Activated T-helper 1 cell treated with anti-CD3 and anti-CD28 coated beads, Interleukin-12 subunit alpha, Interleukin-12 subunit beta, Interleukin-2, Interleukin-4 antibody, amounts not matched to agents 30 ng/mL and 10 ng/mL and 1 ng/mL, durations not matched to agents 14 hours and 24 hours and 36 hours (primary cell): ENCODE results near the gene DAB2IP. TPM values are rescaled to one million over a fixed set of nuclear protein-coding genes. Genes with fewer than 3 reads are reported as not detected.

Source experiments
- DNase-seq: peaks from one replicate; pipeline ENCODE4 v3.0.0; 2021; ENCODE audit warnings: low spot score
- H3K27ac Mint-ChIP-seq: one replicate; pipeline ENCODE4 v1.8.0; 2021; ENCODE audit warnings: mild to moderate bottlenecking, mixed read lengths
- H3K27me3 Mint-ChIP-seq: one replicate; pipeline ENCODE4 v1.8.0; 2022; ENCODE audit warnings: mild to moderate bottlenecking, moderate library complexity, mixed read lengths; ENCODE audit not compliant: insufficient read depth
- H3K36me3 Mint-ChIP-seq: one replicate; pipeline ENCODE4 v1.8.0; 2021; ENCODE audit warnings: low read depth, mixed read lengths
- H3K4me1 Mint-ChIP-seq: one replicate; pipeline ENCODE4 v1.8.0; 2021; ENCODE audit warnings: low read depth, mixed read lengths
- H3K4me3 Mint-ChIP-seq: one replicate; pipeline ENCODE4 v1.8.0; 2021; ENCODE audit warnings: mild to moderate bottlenecking, moderate library complexity, mixed read lengths
- H3K9me3 Mint-ChIP-seq: one replicate; pipeline ENCODE4 v1.8.0; 2021; ENCODE audit warnings: mixed read lengths
- intact Hi-C: fragments of 100-400 bp; cut with micrococcal nuclease; formaldehyde crosslinking; loops from one replicate; pipeline ENCODE4 v1.15.1; 2024
- total RNA-seq: library from RNA; stranded (reverse); gene quantifications from 2 replicates; pipeline ENCODE4 v1.2.3, GENCODE V29; 2022

Gene DAB2IP
- total RNA-seq, 1 donor from 2014 or later = not detected

DNA sequence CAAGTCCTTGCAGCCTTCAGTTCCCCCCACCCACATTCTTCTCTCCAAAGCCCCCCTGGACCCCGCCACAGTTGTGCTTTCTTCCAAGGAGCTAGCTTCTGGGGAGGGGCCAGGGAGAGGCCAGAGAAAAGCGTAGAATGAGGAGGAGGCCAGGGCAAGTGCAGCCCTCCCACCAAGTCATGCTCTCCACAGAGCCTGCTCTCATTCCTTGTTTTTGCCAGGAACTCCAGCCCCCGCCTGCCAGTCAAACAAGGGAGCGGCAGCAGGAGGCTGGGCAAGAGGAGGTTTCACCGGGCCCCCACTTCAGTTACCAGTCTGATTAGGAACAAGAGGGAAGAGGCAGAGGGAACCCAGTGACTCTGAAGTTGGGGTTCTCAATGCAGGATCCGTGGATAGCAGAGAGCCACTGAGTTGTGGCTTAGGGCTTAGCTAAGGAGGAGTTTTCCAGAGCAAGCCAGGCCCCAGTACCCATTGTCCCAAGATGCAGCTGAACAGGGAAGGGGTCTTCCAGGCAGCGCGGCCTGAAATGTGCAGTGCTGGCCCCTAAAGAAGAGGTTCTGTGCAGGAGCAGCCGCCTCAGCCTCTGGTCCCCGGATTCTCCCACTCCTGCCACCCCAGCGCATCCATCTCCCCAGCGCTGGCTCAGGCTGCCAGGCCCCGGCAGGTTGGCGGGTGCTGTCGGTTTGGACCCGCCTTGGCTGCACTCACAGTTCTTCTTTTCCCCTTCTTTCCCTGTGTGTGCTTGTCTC, 120.6 kb downstream of the DAB2IP start:
- Mint-ChIP-seq H3K36me3 (no peaks in the 10 kb centered on the region), H3K27me3 (peaks cover 10% of the 10 kb centered on the region), H3K27ac (no peak overlapping the region), H3K4me3 (no peak overlapping the region), H3K4me1 (no peaks in the 10 kb centered on the region), H3K9me3 (no peaks in the 10 kb centered on the region)
- DNase-seq = no peak
- intact Hi-C loops = no loop called here

DNA sequence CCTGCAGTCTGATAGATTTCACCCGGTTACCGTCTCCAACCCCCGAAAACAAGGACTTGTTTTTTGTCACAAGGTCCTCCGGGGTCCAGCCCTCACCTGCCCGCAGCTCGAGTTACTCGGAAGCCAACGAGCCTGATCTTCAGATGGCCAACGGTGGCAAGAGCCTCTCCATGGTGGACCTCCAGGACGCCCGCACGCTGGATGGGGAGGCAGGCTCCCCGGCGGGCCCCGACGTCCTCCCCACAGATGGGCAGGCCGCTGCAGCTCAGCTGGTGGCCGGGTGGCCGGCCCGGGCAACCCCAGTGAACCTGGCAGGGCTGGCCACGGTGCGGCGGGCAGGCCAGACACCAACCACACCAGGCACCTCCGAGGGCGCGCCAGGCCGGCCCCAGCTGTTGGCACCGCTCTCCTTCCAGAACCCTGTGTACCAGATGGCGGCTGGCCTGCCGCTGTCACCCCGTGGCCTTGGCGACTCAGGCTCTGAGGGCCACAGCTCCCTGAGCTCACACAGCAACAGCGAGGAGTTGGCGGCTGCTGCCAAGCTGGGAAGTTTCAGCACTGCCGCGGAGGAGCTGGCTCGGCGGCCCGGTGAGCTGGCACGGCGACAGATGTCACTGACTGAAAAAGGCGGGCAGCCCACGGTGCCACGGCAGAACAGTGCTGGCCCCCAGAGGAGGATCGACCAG, 121.3 kb downstream of the DAB2IP start:
- Mint-ChIP-seq H3K9me3 (no peaks in the 10 kb centered on the region), H3K27me3 (peaks cover 5% of the 10 kb centered on the region), H3K36me3 (no peaks in the 10 kb centered on the region), H3K4me3 (no peak overlapping the region), H3K27ac (no peak overlapping the region), H3K4me1 (no peaks in the 10 kb centered on the region)
- no peak for DNase-seq
- intact Hi-C loops = no loop called here

DNA sequence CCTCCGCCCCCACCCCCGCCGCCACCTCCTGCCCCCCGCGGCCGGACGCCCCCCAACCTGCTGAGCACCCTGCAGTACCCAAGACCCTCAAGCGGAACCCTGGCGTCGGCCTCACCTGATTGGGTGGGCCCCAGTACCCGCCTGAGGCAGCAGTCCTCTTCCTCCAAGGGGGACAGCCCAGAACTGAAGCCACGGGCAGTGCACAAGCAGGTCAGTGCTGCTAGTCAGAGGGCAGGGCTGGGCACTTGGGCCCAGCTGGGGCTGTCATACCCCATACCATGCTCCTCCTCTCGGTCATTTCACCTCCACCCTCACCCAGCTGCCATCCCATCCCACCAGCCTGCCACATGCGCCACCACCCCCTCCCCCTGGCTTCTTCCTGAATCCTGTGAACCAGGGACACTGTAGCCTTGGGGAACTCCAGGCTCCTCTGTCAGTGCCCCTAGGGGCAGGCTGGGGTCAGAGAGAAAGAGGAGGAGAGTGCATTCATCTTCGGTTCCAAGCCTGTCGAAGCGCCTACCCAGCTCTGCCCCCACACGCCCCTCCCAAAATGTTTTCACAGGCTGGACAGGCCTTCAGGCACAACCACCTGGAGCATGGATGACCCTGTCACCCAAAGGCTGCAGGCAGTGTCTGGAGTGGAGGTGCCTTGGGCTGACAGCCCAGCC, 122.0 kb downstream of the DAB2IP start:
- H3K27me3 Mint-ChIP-seq = peaks cover 4% of the 10 kb centered on the region
- no peaks in the 10 kb centered on the region for H3K36me3 Mint-ChIP-seq
- no peak for DNase-seq

DNA sequence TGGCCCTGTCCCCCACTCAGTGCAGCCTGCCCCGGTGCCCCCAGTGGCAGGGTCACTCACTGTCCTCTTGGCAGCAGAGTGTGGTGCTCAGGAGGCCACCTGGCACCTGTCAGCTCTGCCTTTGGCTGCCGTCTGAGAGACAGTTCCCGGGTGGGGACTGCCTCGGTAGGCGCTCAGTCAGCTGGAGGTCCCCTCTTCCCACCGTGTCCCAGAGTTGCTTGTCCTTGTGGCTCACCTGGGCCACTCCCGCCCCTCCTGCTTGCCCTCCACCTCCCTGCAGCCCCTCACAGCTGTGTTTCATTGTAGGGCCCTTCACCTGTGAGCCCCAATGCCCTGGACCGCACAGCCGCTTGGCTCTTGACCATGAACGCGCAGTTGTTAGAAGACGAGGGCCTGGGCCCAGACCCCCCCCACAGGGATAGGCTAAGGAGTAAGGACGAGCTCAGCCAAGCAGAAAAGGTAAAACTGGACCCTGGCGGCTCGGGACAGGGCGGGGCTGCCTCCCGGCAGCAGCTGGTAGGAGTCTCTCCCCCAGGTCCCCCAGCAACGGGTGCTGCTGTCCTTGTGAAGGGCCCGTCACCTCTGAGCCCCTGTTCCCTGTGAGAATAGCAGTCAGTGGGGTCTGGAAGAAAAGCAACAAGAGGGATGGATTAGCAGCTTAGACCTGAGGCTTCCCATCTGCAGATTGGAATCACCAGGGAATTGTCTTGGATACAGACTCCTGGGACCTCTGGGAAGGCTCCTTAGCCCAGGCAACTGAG, 122.7 kb downstream of the DAB2IP start:
- no peaks in the 10 kb centered on the region for H3K9me3 Mint-ChIP-seq
- no peaks in the 10 kb centered on the region for H3K36me3 Mint-ChIP-seq
- intact Hi-C loops = no loop called here
- H3K4me3 Mint-ChIP-seq = no peak overlapping the region
- H3K27me3 Mint-ChIP-seq = peaks cover 8% of the 10 kb centered on the region
- no peak overlapping the region for H3K27ac Mint-ChIP-seq
- DNase-seq = no peak
- H3K4me1 Mint-ChIP-seq = no peaks in the 10 kb centered on the region

More for the DNA sequence above, 122.0 kb downstream of the DAB2IP start:
- Mint-ChIP-seq H3K27ac (no peak overlapping the region), H3K4me1 (no peaks in the 10 kb centered on the region), H3K9me3 (no peaks in the 10 kb centered on the region), H3K4me3 (no peak overlapping the region)
- intact Hi-C loops = no loop called here

DNA sequence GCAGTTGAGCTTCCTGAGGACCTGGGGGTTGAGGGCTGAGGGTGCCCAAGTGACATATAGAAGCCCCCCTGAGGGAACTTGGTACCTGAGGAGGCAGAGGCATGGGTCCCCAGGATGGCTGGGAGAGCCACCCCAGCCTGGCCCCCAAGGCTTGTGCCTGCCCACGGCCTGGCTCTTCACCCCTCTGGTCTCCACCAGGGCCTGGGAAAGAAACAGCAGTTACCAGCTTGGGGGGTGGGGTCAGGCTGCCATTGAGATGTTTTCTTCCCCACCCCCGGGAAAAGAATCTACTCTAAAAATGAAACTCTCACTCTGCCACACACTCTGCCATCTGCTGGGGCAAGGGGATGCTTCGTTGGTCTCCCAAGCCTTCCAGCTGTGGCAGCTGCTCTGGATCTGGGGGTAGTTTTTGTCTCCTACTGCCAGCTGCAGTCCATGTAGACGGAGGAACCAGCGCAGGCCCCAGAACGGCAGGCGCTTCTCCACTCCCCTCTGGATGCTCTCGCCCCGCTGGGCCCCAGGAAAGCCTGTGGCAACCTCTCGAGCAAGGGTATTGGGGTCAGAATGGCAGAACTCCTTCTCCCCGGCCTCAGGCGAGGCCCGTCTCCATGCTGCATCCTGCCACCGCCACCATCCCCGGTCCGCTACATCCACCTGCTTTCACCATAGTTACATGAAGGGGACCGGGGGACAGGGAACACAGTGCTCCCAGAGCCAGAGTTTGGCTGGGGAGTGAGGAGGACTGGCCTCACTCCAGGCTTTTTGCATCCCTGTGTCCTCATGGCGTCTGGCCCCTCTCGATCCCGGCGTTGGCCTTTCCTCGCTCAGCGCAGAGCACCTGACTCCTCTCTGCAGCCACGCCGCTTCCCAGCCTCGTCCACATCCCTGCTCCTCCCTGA, 123.5 kb downstream of the DAB2IP start:
- Mint-ChIP-seq H3K9me3 (no peaks in the 10 kb centered on the region), H3K4me3 (no peak overlapping the region), H3K27ac (no peak overlapping the region), H3K4me1 (no peaks in the 10 kb centered on the region), H3K36me3 (no peaks in the 10 kb centered on the region), H3K27me3 (peaks cover 10% of the 10 kb centered on the region)
- no peak for DNase-seq
- intact Hi-C loops = no loop called here

DNA sequence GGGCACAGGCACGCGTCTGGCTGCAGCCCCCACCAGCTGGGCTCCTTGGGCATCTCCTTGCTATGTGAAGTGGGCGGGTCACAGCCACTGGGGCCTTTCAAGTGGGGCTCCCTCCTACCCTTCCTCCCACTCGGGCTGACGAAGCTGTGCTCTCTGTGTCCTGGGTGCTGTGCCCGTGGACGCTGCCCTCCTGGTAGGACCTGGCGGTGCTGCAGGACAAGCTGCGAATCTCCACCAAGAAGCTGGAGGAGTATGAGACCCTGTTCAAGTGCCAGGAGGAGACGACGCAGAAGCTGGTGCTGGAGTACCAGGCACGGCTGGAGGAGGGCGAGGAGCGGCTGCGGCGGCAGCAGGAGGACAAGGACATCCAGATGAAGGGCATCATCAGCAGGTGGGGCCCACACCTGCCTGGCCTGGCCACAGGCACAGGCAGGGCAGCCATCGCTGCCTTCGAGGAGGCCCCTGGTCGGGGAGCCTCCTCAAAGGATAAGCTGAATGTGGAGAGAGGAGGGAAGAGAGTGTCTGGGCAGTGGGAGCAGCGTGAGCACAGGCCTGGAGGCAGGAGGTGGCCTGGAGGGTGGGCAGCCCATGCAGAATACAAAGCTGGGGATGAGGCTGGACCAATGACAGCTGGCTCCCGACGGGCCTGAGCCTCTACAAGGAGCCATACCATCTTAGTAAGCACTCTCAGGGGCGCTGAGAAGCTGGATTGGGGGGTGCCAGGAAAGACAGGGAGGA, 124.7 kb downstream of the DAB2IP start:
- H3K4me3 Mint-ChIP-seq = no peak overlapping the region
- H3K27me3 Mint-ChIP-seq = peaks cover 10% of the 10 kb centered on the region
- DNase-seq = no peak
- H3K27ac Mint-ChIP-seq = no peak overlapping the region
- H3K9me3 Mint-ChIP-seq = no peaks in the 10 kb centered on the region
- no peaks in the 10 kb centered on the region for H3K36me3 Mint-ChIP-seq
- H3K4me1 Mint-ChIP-seq = no peaks in the 10 kb centered on the region
- intact Hi-C loops = no loop called here

DNA sequence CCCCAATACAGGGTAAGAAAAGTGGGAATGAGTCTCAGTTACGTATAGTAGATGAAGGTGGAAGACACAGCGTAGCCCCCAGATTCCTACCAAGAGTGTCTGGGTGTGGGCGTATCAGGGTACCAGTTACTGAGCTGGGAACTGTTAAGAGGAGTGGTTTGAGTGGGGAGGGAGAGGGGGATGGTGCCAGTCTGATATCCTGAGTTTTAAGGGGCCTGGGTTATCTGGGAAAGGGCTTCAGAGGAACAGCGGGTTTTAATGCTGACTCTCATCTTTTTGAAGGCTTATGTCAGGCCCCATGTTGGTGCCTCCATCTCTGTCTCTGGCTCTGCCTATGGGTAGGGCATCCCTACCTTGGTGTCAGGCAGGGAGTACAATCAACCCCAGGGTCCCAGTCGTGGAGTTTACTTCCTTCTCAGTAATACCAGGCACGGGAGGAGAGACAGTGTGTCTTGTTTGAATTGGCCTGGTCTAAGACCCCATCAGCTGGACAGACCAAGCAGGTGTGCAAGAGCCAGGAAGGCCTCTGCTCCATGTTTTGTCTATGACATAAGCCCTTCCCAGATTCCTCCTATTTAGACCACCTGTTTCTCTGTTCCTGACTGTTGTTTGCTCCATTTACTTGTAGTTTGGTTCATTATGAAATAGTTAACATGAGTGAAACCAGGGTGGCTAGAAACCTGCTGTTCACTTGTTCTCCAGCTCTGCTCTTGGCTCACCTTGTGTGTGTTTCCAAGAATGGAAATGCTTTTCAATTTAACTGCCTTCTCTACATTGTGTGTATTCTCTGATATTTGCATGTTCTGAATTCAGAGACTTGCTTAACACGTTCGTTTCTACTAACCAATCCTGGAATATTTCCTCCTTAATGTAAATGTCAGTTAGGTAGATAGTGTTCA, 125.6 kb downstream of the DAB2IP start:
- no peaks in the 10 kb centered on the region for H3K9me3 Mint-ChIP-seq

DNA sequence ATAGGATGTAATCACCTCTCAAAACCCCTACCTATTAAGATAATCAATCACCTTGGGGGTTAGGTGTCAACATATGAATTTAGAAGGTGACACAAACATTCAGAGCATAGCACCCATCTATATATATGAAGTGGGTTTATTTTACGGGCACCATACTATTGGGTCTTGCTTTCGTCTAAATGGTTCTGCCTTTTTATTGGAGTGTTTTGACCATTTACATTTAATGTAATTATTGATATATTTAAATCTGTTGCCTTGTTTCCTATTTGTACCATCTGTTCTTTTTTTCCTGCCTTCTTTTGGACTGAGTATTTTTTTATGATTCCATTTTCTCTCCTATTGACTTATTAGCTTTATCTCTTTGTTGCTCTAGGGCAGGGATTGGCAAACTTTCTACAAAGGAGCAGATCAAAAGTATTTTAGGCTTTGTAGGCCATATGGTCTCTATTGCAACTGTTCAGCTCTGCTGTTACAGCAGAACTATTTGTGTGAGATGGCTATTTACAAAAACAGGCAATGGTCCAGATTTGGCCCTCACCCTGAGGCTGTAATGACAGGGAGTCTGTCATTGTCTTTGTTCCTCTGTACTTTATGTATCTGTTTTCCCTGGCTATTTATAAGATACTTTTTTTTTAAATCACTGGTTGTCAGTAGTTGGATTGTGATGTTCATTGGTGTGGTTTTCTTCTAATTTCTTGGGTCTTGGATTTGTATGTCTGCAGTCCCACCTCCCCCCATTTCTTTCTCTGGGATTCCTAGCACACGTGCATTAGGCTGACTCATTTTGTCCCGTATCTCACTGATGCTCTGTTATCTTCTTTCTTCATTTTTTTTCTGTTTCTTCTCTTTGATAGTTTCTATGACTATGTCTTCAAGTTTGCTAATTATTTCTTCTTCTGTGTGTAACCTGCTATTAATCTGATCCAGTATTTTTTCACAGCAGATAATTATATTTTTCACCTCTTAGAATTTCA, 127.1 kb downstream of the DAB2IP start:
- Mint-ChIP-seq H3K36me3 (no peaks in the 10 kb centered on the region), H3K4me3 (no peak overlapping the region), H3K27me3 (peaks cover 10% of the 10 kb centered on the region), H3K4me1 (peaks cover 7% of the 10 kb centered on the region), H3K9me3 (no peaks in the 10 kb centered on the region), H3K27ac (no peak overlapping the region)
- intact Hi-C loops = no loop called here
- no peak for DNase-seq

More for the DNA sequence above, 125.6 kb downstream of the DAB2IP start:
- Mint-ChIP-seq H3K27me3 (peaks cover 10% of the 10 kb centered on the region), H3K4me3 (no peak overlapping the region), H3K27ac (no peak overlapping the region), H3K4me1 (no peaks in the 10 kb centered on the region), H3K36me3 (no peaks in the 10 kb centered on the region)
- intact Hi-C loops = no loop called here
- DNase-seq = no peak

DNA sequence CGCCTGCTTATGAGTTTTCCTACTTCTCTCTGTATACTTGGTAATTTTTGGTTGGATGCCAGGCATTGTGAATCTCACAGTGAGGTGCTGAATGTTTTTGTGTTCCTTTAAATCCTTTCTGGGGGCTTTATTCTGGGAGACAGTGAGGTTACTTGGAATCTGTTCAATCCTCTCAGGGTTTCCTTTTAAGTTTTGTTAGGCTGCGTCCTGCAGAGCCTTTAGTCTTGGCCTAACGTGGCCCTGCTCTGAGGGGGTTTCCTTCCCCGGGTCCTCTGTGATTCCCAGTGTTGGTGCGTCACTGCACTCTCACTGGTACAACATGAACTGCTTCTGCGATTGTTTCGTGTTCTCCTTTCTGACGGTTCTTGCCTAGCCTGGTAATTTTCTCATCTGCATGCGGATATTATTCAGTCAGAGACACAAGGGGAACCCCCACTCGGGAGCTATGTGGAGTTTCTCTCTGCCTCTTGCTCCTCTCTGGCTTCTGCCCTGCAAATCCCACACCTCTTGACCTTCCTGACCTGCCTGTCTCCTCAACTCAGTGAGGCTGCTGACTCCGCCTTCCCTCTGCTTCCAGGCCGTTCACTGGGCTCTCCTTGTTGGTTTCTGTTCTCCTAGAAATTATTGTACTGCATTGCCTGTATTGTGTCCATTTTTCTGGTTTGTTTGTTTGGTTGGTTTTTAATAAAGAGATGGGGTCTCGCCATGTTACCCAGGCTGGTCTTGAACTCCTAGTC, 128.1 kb downstream of the DAB2IP start:
- peak overlapping the region; percentile 4 for H3K27ac Mint-ChIP-seq
- intact Hi-C loops = no loop called here
- no peak for DNase-seq
- H3K27me3 Mint-ChIP-seq = peaks cover 10% of the 10 kb centered on the region
- H3K36me3 Mint-ChIP-seq = no peaks in the 10 kb centered on the region
- no peak overlapping the region for H3K4me3 Mint-ChIP-seq
- peaks cover 17% of the 10 kb centered on the region for H3K4me1 Mint-ChIP-seq
- no peaks in the 10 kb centered on the region for H3K9me3 Mint-ChIP-seq
